T-helper 2 cell treated with Interferon-gamma antibody and Interleukin-4, amounts not matched to agents 100 ng/mL and 5 ng/mL, for 36 hours (primary cell): ENCODE data around the gene CIB2. TPM values are rescaled to one million over a fixed set of nuclear protein-coding genes. Genes with fewer than 3 reads are reported as not detected.

Source experiments
- intact Hi-C: fragments of 100-400 bp; cut with micrococcal nuclease; formaldehyde crosslinking; loops from one replicate; pipeline ENCODE4 v1.15.1; 2023
- total RNA-seq: library from RNA; stranded (reverse); gene quantifications from 2 replicates; pipeline ENCODE4 v1.2.3, GENCODE V29; 2022

The CIB2 gene
- total RNA-seq, 1 donor from 2014 or later = 1.8 TPM

GRCh38 chr15:78088773-78089080, 42.5 kb downstream of the CIB2 start:
- intact Hi-C loops = no loop called here

GRCh38 chr15:78087951-78088772, 43.1 kb downstream of the CIB2 start:
- intact Hi-C loops = no loop called here

GRCh38 chr15:78085928-78086327, 45.3 kb downstream of the CIB2 start:
- intact Hi-C loops = no loop called here

GRCh38 chr15:78084449-78084750, 46.8 kb downstream of the CIB2 start:
- intact Hi-C loops = no loop called here

GRCh38 chr15:78083687-78084448, 47.4 kb downstream of the CIB2 start:
- intact Hi-C loops = no loop called here

- intact Hi-C loops = no loop called here
Observed at GRCh38 chr15:78083186-78083585, 48.1 kb downstream of the CIB2 start.

- intact Hi-C loops = no loop called here
Observed at GRCh38 chr15:78082743-78083110, 48.5 kb downstream of the CIB2 start.

- intact Hi-C loops = no loop called here
Observed at GRCh38 chr15:78082106-78082742, 49.0 kb downstream of the CIB2 start.

GRCh38 chr15:78080088-78080460, 51.2 kb downstream of the CIB2 start:
- intact Hi-C loops = no loop called here

GRCh38 chr15:78079298-78080087, 51.8 kb downstream of the CIB2 start:
- intact Hi-C loops = loop anchor here (10.0 kb wide), 1 partner anchor 65 kb away; no protein-coding TSS in a partner anchor

GRCh38 chr15:78077871-78078210, 53.4 kb downstream of the CIB2 start:
- intact Hi-C loops = loop anchor here (2.0 to 10.0 kb wide), 3 partner anchors 27 to 63 kb away; no protein-coding TSS in a partner anchor

- intact Hi-C loops = loop anchor here (2.0 to 10.0 kb wide), 3 partner anchors 26 to 62 kb away; no protein-coding TSS in a partner anchor
Observed at GRCh38 chr15:78077053-78077870, 54.0 kb downstream of the CIB2 start, which contains the start of gene TBC1D2B. TBC1D2B (minus strand) TSS chr15:78077711; CDS start chr15:78077652, 59 bp downstream.

- intact Hi-C loops = loop anchor here (2.0 to 10.0 kb wide), 3 partner anchors 26 to 62 kb away; no protein-coding TSS in a partner anchor
Observed at GRCh38 chr15:78076231-78077052, 54.8 kb downstream of the CIB2 start.

GRCh38 chr15:78075490-78076230, 55.6 kb downstream of the CIB2 start:
- intact Hi-C loops = loop anchor here (2.0 to 10.0 kb wide), 3 partner anchors 25 to 61 kb away; no protein-coding TSS in a partner anchor

GRCh38 chr15:78073046-78073787, 58.0 kb downstream of the CIB2 start:
- intact Hi-C loops = loop anchor here (10.0 kb wide), 1 partner anchor 58 kb away; no protein-coding TSS in a partner anchor

GRCh38 chr15:78072080-78072892, 59.0 kb downstream of the CIB2 start:
- intact Hi-C loops = loop anchor here (10.0 kb wide), 1 partner anchor 57 kb away; no protein-coding TSS in a partner anchor

- intact Hi-C loops = loop anchor here (10.0 kb wide), 1 partner anchor 57 kb away; no protein-coding TSS in a partner anchor
Observed at GRCh38 chr15:78071383-78071782, 59.9 kb downstream of the CIB2 start.
